Calu3 (cell line): ENCODE measurements around the gene DDX4. TPM values are rescaled to one million over a fixed set of nuclear protein-coding genes. Genes with fewer than 3 reads are reported as not detected.

Experiments
- BruUV-seq: library from RNA; stranded (reverse); fragments of 400-500 nt; replicated peaks from 2 replicates; lab custom pipeline; 2021; lab: Mats Ljungman, UMichigan
- CTCF ChIA-PET: fragments of 300-600 bp; sonication (Branson Sonifier 250); formaldehyde crosslinking; loops from one replicate; lab custom pipeline; 2022; ENCODE audit warnings: antibody characterized with exemption; lab: Charles Lee
- DNase-seq: peaks from one replicate; pipeline ENCODE4 v3.0.0; 2022
- H3K27ac Mint-ChIP-seq: one replicate; pipeline ENCODE4 v1.8.0; 2022; ENCODE audit warnings: mixed read lengths; ENCODE audit not compliant: unreplicated experiment
- H3K27me3 Mint-ChIP-seq: one replicate; pipeline ENCODE4 v1.8.0; 2022; ENCODE audit warnings: mixed read lengths; ENCODE audit not compliant: unreplicated experiment
- H3K36me3 Mint-ChIP-seq: one replicate; pipeline ENCODE4 v1.8.0; 2022; ENCODE audit warnings: mild to moderate bottlenecking, moderate library complexity, mixed read lengths; ENCODE audit not compliant: insufficient read depth, unreplicated experiment
- H3K4me1 Mint-ChIP-seq: one replicate; pipeline ENCODE4 v1.8.0; 2022; ENCODE audit warnings: mild to moderate bottlenecking, low read depth, mixed read lengths; ENCODE audit not compliant: unreplicated experiment
- H3K4me3 Mint-ChIP-seq: one replicate; pipeline ENCODE4 v1.8.0; 2022; ENCODE audit warnings: mild to moderate bottlenecking, low read depth, moderate library complexity, mixed read lengths; ENCODE audit not compliant: unreplicated experiment
- H3K9me3 Mint-ChIP-seq: one replicate; pipeline ENCODE4 v1.8.0; 2022; ENCODE audit warnings: low read depth, mixed read lengths; ENCODE audit not compliant: unreplicated experiment
- intact Hi-C: fragments of 100-400 bp; cut with micrococcal nuclease; formaldehyde crosslinking; loops from one replicate; pipeline ENCODE4 v1.10.0; 2022; ENCODE audit not compliant: unreplicated experiment
- total RNA-seq: library from RNA; stranded (reverse); gene quantifications from 2 replicates; pipeline ENCODE4 v1.2.3, GENCODE V29; 2022
- TF ChIP-seq, protein P1 (sequence below): fragments of 200-600 bp; IDR thresholded peaks from one replicate; pipeline ENCODE4 v1.8.0; 2022; ENCODE audit warnings: antibody characterized with exemption; ENCODE audit not compliant: unreplicated experiment

Gene DDX4
- total RNA-seq, 1 experiment from 2014 or later, result not detected

GRCh38 chr5:55711507-55712022 is 26.3 kb upstream of the DDX4 start:
- TF ChIP-seq, protein P1, sequence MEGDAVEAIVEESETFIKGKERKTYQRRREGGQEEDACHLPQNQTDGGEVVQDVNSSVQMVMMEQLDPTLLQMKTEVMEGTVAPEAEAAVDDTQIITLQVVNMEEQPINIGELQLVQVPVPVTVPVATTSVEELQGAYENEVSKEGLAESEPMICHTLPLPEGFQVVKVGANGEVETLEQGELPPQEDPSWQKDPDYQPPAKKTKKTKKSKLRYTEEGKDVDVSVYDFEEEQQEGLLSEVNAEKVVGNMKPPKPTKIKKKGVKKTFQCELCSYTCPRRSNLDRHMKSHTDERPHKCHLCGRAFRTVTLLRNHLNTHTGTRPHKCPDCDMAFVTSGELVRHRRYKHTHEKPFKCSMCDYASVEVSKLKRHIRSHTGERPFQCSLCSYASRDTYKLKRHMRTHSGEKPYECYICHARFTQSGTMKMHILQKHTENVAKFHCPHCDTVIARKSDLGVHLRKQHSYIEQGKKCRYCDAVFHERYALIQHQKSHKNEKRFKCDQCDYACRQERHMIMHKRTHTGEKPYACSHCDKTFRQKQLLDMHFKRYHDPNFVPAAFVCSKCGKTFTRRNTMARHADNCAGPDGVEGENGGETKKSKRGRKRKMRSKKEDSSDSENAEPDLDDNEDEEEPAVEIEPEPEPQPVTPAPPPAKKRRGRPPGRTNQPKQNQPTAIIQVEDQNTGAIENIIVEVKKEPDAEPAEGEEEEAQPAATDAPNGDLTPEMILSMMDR, result no peak
- Mint-ChIP-seq H3K36me3 (peaks cover 17% of the 10 kb centered on the region), H3K27me3 (no peaks in the 10 kb centered on the region), H3K9me3 (peaks cover 3% of the 10 kb centered on the region), H3K4me1 (no peaks in the 10 kb centered on the region), H3K27ac (peak overlapping the region; percentile 25), H3K4me3 (peak overlapping the region; percentile 89)
- intact Hi-C loops, result loop anchor here (5.0 kb wide), 1 partner anchor 211 kb away; no protein-coding TSS in a partner anchor
- DNase-seq, result no peak
- CTCF ChIA-PET, result no interaction called here
- no TSS peak for BruUV-seq

DNA sequence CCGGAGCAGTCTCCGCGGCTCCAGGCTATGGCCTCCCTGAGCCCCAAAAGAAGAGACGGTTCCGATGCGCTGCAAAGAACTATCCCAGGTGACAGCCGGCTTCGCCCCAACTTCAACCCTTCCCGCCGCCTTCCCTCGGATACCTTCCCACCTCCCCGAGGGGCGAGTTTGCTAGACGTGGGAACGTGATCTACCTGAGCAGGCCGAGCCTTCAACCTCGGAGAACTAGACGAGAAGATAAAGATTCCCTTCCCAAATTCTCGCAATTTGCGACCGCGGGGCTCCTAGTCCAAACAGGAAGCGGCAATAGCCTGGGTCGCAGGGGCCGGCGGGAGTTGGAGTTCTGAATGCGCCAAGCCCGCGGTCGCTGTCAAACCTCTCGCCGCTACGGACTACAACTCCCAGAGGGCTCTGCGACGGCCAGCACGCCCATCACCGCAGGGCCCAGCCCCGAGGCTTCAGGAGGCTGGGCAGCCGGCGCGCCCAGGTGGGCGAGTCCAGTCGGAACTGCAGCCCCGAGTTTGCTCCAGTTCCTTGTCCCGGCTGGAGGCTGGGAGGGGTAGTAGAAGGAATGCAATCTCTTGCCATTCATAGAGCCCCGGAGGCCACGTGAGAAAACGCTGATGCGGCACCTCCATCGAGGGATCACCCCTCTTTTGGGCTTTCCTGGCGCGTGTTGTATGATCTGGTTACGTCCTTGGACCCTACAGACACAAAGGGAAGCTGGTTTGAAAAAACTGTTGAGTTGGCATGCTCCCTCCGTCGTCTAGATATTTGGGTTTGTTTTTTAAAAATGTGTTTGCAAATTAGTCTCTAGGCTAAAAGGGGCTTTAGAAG is 25.6 kb upstream of the DDX4 start, which contains the start of gene SLC38A9:
TSS of gene SLC38A9 (minus strand) at position 302 of the 837 bp plus-strand sequence. CDS start 14,366 bp downstream, outside the sequence.
- TF ChIP-seq, protein P1, result no peak
- H3K36me3 Mint-ChIP-seq, result peaks cover 17% of the 10 kb centered on the region
- BruUV-seq, result TSS peak; percentile 72
- peak within 1 kb of the TSS; percentile 89 for H3K4me3 Mint-ChIP-seq
- peak; percentile 96 for DNase-seq
- intact Hi-C loops, result loop anchor here (5.0 kb wide), 1 partner anchor 210 kb away; no protein-coding TSS in a partner anchor
- CTCF ChIA-PET, result no interaction called here
- peaks cover 3% of the 10 kb centered on the region for H3K9me3 Mint-ChIP-seq
- H3K4me1 Mint-ChIP-seq, result no peaks in the 10 kb centered on the region
- H3K27me3 Mint-ChIP-seq, result no peaks in the 10 kb centered on the region
- H3K27ac Mint-ChIP-seq, result peak within 1 kb of the TSS; percentile 25

GRCh38 chr5:55713871-55714270 is 24.0 kb upstream of the DDX4 start:
- CTCF ChIA-PET, result no interaction called here
- intact Hi-C loops, result loop anchor here (5.0 kb wide), 1 partner anchor 208 kb away; no protein-coding TSS in a partner anchor
- no peak overlapping the region for H3K27ac Mint-ChIP-seq
- peaks cover 3% of the 10 kb centered on the region for H3K9me3 Mint-ChIP-seq
- BruUV-seq, result no TSS peak
- no peak overlapping the region for H3K4me3 Mint-ChIP-seq
- no peak for DNase-seq
- no peaks in the 10 kb centered on the region for H3K4me1 Mint-ChIP-seq
- H3K36me3 Mint-ChIP-seq, result peaks cover 17% of the 10 kb centered on the region
- no peaks in the 10 kb centered on the region for H3K27me3 Mint-ChIP-seq
- TF ChIP-seq, protein P1, result no peak

DNA sequence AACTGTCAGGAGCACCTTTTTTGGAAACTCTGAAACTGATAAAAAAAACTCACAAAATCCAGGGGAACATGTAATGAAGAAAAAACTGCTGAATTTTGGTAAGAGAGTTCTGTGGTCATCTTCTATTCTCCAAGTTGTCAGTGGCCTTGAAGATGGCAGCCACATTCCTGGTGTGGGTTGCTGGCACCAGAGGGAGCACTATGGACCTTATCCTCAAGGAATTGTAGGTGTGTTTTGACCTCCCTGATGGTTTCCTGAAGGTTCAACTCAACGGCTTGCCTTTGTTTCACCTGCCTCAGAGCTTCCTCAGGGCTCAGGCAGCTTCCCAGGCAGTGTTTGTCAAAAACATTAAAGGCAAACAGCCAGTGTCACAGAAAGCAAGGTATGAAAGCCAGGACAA is 23.5 kb upstream of the DDX4 start:
- BruUV-seq, result no TSS peak
- intact Hi-C loops, result loop anchor here (5.0 kb wide), 1 partner anchor 208 kb away; no protein-coding TSS in a partner anchor
- no peak overlapping the region for H3K4me3 Mint-ChIP-seq
- CTCF ChIA-PET, result no interaction called here
- peaks cover 3% of the 10 kb centered on the region for H3K9me3 Mint-ChIP-seq
- TF ChIP-seq, protein P1, result no peak
- no peak for DNase-seq
- H3K27ac Mint-ChIP-seq, result no peak overlapping the region
- H3K4me1 Mint-ChIP-seq, result no peaks in the 10 kb centered on the region
- H3K27me3 Mint-ChIP-seq, result no peaks in the 10 kb centered on the region
- peaks cover 17% of the 10 kb centered on the region for H3K36me3 Mint-ChIP-seq
